Stimulated activated naive B cell treated with anti-CD40 and anti-IgM and Interleukin-4, amounts not matched to agents 10 μg/mL and 1 μg/mL and 100 μg/mL, for 72 hours (primary cell): ENCODE measurements around the gene C1orf159.
"Not testable (repeated sequence)": the region's sequence is repeated elsewhere in the genome, so short reads cannot be mapped to it uniquely, and the experiment has no call there.

Experiments
- ATAC-seq, 2 donors: fragments of 150-1000 bp; cut with Tn5 transposase; replicated peaks; 2 replicates each; pipeline ENCODE4 v1.10.0; 2021; ENCODE audit warnings: moderate library complexity in 1 of 2
- DNase-seq: peaks from one replicate; pipeline ENCODE4 v3.0.0; 2021
- H3K27ac Mint-ChIP-seq: one replicate; pipeline ENCODE4 v1.8.0; 2022; ENCODE audit warnings: mild to moderate bottlenecking, mixed read lengths
- H3K27me3 Mint-ChIP-seq, 2 donors: one replicate each; pipeline ENCODE4 v1.8.0; 2022; ENCODE audit warnings: mixed read lengths in 2 of 2
- H3K36me3 Mint-ChIP-seq, 2 donors: one replicate each; pipeline ENCODE4 v1.8.0; 2022; ENCODE audit warnings: mixed read lengths in 2 of 2, mild to moderate bottlenecking in 1 of 2
- H3K4me1 Mint-ChIP-seq, 2 donors: one replicate each; pipeline ENCODE4 v1.8.0; 2022; ENCODE audit warnings: mixed read lengths in 2 of 2, mild to moderate bottlenecking in 1 of 2
- H3K4me3 Mint-ChIP-seq, 2 donors: one replicate each; pipeline ENCODE4 v1.8.0; 2022; ENCODE audit warnings: mild to moderate bottlenecking in 2 of 2, mixed read lengths in 2 of 2, moderate library complexity in 1 of 2
- H3K9me3 Mint-ChIP-seq, 2 donors: one replicate each; pipeline ENCODE4 v1.8.0; 2022; ENCODE audit warnings: mixed read lengths in 2 of 2, mild to moderate bottlenecking in 1 of 2

Gene C1orf159

DNA sequence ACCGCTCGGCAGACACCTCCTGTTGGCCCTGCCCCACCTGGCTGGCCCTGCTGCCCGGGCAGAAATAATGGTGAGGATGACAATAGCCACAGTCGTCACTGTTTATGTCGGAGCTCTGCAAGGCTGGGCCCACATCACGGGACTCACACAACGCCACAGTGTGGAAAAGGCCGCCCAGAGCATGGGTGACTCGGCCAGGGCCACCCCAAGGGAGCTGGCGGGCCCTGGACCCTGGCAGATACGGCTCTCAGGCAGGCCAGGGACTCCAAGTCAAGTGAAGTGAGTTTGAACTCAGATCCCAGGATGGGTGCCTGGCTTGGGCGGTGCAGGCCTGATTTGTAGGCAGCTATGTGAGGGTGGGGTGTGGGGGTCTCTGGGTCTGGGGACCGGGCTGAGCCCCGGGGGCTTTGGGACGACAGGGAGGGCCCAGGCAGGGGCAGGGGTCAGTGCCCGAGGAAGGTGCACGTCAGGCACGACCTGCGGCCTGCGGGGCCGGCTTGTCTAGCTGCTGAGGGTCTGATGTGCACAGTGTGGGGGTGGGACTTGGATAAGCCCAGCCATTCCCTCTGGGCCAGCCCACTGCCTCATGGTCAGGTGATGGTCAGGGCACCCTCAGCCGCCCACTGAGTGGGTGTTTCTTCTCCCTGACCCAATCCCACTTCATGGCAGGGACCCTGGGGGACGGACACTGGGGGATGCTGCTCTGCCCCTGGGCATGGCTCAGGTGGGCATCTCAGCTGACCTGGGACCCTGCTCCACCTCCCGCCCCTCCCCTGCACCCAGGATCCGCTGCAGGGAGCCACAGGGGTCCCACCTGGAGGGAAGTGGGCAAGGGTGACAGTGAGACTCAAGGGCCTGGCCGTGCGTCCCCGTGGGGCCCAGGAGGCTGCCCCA lies 42.8 kb downstream of the C1orf159 start:
- Mint-ChIP-seq H3K9me3 (no peaks in the 10 kb centered on the region), H3K4me3 (no peak overlapping the region), H3K4me1 (peaks cover 17 to 21% of the 10 kb centered on the region in 2 donors), H3K27me3 (peaks cover 10 to 19% of the 10 kb centered on the region in 2 donors), H3K27ac (no peak overlapping the region), H3K36me3 (peaks cover 3 to 4% of the 10 kb centered on the region in 2 donors)
- no peak for ATAC-seq
- no peak for DNase-seq

DNA sequence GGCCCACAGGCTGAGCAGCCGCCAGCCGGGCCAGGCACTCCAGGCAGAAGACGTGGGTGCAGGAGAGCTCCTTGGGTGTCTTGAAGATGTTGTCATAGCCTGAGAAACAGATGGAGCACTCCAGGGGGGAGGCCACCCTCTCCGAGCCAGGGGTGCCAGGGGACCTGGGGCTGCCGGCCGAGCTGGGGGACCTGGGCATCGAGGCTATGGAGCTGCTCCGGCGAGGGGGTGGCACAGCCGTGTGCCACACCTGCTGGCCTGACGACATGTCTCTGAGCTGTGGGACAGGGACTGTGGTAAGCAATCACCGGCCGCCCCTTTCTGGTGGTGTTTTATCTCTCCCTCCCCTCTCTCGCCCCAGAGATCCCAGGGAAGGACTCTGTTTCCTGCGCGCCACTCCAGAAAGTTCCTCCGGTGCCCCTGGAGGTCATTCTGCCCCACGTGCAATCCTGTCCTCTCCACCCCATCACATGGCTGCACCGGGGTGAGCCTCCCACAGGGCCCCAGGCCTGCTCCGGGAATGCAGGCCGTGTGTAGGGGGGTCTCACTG lies 43.5 kb downstream of the C1orf159 start:
- Mint-ChIP-seq H3K4me1 (peaks cover 18 to 27% of the 10 kb centered on the region in 2 donors), H3K9me3 (no peaks in the 10 kb centered on the region), H3K4me3 (no peak overlapping the region), H3K27me3 (peaks cover 10 to 19% of the 10 kb centered on the region in 2 donors), H3K27ac (no peak overlapping the region), H3K36me3 (peaks cover 3 to 4% of the 10 kb centered on the region in 2 donors)
- ATAC-seq: no peak
- no peak for DNase-seq

DNA sequence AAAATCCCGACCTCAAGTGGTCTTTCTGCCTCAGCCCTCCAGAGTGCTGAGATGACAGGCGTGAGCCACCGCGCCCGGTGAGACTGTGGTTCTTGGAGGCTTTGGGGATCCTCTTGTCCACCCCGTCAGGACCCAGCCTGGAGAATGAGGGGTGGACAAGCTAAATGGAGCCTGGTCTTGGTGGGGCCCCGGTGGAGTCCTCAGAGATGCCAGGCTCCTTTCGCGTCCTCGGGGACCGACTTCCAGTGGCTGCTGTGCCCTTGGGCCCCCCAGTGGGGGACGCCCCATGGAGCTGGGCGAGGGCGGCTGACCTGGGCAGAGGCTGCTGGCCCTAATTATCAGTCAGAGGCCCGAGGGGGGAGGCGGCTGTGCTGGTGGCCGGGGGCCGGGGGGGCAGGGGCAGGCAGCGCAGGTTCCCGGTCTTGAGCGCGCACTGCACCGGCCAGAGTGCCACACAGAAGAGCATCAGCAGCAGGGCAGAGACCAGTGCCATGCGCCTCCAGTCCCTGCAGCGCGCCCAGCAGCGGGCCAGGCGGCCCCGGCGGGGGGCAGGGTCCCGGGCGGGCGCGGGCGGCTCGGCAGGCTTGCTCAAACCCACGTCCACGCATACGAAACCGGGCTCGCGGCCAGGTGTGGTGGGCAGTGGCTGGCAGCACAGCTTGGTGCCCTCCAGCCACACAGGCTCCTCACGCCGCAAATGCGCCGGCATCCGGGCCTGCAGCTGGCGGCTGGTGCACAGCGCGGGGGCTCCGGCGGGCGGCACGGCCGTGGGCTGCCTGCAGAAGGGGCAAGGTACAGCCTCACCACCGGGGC lies 44.2 kb downstream of the C1orf159 start:
- no peak for ATAC-seq
- DNase-seq: no peak
- no peaks in the 10 kb centered on the region for H3K9me3 Mint-ChIP-seq
- H3K4me3 Mint-ChIP-seq: no peak overlapping the region
- H3K4me1 Mint-ChIP-seq: peaks cover 18 to 28% of the 10 kb centered on the region in 2 donors
- peaks cover 3 to 4% of the 10 kb centered on the region in 2 donors for H3K36me3 Mint-ChIP-seq
- H3K27ac Mint-ChIP-seq: peak overlapping the region; percentile 47
- H3K27me3 Mint-ChIP-seq: peaks cover 10 to 19% of the 10 kb centered on the region in 2 donors

- Mint-ChIP-seq H3K36me3 (peaks cover 7 to 9% of the 10 kb centered on the region in 2 donors), H3K27ac (peak overlapping the region; percentile 94), H3K9me3 (no peaks in the 10 kb centered on the region), H3K27me3 (peaks cover 6 to 14% of the 10 kb centered on the region in 2 donors), H3K4me1 (peaks cover 28 to 35% of the 10 kb centered on the region in 2 donors), H3K4me3 (peak overlapping the region; percentile 74 to 82)
- DNase-seq (no peak), ATAC-seq (peak; percentile 6 to 42)
These were observed 45.9 kb downstream of the C1orf159 start for GRCh38 chr1:1069711-1070676.

DNA sequence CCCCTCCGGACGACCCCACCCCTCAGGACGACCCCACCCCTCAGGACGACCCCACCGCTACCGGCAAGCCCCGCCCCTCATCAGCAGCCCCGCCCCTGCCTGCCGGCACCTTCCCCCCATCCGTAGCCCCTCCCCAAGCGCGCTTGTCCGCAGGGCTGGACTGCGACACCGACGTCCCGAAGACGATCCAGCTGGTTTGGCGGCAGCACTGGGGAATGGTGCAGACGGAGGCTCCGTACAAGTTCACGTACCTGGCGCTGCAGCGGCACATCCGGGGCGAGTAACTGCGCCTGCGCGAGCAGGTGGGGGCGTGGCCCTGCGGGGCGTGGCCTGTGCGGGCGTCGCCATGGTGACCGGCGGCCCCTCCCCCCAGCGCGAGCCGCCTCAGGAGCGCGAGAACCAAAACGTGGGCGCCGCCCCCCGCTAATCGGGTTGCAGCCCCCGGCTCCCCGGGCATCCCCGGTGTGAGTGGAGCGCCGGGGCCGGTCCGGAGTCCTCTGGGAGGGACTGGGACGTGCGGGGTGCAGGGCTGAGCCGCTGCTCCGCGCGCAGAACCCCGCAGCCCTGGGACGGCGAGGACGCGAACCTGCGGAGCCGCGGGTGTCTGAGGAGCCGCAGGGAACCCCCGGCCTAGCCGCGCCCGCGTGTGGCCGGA lies 46.7 kb downstream of the C1orf159 start:
- Mint-ChIP-seq H3K27ac (peak overlapping the region; percentile 89), H3K4me1 (peaks cover 29 to 40% of the 10 kb centered on the region in 2 donors), H3K9me3 (no peaks in the 10 kb centered on the region), H3K36me3 (peaks cover 7 to 12% of the 10 kb centered on the region in 2 donors), H3K4me3 (peak overlapping the region; percentile 84 to 87), H3K27me3 (peaks cover 0 to 7% of the 10 kb centered on the region in 2 donors)
- DNase-seq: peak; percentile 86
- ATAC-seq: peak; percentile 45 to 66

- Mint-ChIP-seq H3K36me3 (peaks cover 7 to 14% of the 10 kb centered on the region in 2 donors), H3K27ac (peak overlapping the region; percentile 42), H3K9me3 (no peaks in the 10 kb centered on the region), H3K4me1 (peaks cover 31 to 46% of the 10 kb centered on the region in 2 donors), H3K4me3 (peak overlapping the region; percentile 84 to 87), H3K27me3 (peaks cover 0 to 7% of the 10 kb centered on the region in 2 donors)
- DNase-seq: no peak
- peak; percentile 17 to 33 for ATAC-seq
These were observed 47.3 kb downstream of the C1orf159 start for GRCh38 chr1:1068517-1069055.

GRCh38 chr1:1067860-1068516 lies 47.9 kb downstream of the C1orf159 start:
- no peak for ATAC-seq
- Mint-ChIP-seq H3K4me3 (peak overlapping the region; percentile 83 to 84), H3K9me3 (no peaks in the 10 kb centered on the region), H3K4me1 (peaks cover 33 to 52% of the 10 kb centered on the region in 2 donors), H3K36me3 (peaks cover 7 to 14% of the 10 kb centered on the region in 2 donors), H3K27me3 (peaks cover 0 to 6% of the 10 kb centered on the region in 2 donors), H3K27ac (peak overlapping the region; percentile 42)
- no peak for DNase-seq

GRCh38 chr1:1067284-1067859 lies 48.5 kb downstream of the C1orf159 start:
- ATAC-seq (no peak), DNase-seq (no peak)
- peaks cover 7 to 14% of the 10 kb centered on the region in 2 donors for H3K36me3 Mint-ChIP-seq
- no peaks in the 10 kb centered on the region for H3K9me3 Mint-ChIP-seq
- no peak overlapping the region for H3K4me3 Mint-ChIP-seq
- H3K27ac Mint-ChIP-seq: no peak overlapping the region
- H3K27me3 Mint-ChIP-seq: peaks cover 0 to under 1% of the 10 kb centered on the region in 2 donors
- H3K4me1 Mint-ChIP-seq: peaks cover 38 to 54% of the 10 kb centered on the region in 2 donors

DNA sequence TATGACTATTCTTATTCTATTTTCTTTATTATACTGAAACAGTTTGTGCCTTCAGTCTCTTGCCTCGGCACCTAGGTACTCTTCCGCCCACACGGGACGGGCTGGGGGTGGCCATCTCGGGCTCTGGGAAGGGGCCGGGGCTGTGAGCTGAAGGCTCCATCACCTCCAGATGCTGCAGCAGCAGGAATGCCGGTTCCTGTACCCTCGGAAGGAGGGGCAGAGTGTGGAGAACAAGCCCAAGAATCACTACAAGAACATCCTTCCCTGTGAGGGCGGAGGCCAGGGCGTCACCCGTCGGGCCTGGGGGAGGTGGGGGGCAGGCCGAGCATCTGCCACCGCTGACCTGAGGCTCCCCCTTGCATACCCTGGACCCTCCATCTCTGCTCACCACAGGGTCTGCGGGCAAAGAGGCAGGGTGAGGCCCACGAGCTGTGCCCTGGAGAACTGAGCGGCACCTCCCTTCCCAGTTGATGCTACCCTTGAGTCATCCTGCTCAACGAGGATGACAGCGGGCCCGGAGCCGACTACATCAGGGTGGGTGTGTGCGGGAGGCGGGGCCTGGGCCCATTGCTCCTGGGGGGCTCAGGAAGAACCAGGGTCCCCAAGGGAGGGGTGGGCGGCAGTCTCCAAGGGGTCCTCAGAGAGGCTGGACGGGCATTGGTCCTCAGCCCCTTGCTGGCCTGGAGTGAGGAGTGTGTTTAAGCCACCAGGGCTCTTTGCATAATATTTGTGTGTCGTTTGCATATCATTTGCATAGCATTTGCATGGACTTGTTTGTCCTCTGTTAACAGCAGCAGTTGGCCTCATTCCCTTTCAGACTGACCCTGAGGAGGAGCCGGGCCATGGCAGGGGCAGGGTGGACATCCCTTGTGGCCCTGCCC lies 49.2 kb downstream of the C1orf159 start:
- H3K27me3 Mint-ChIP-seq: no peaks in the 10 kb centered on the region
- H3K27ac Mint-ChIP-seq: peak overlapping the region; percentile 73
- H3K4me1 Mint-ChIP-seq: peaks cover 41 to 61% of the 10 kb centered on the region in 2 donors
- H3K36me3 Mint-ChIP-seq: peaks cover 7 to 14% of the 10 kb centered on the region in 2 donors
- DNase-seq: no peak
- ATAC-seq: no peak
- peak overlapping the region in 1 of 2 donors; percentile 10 for H3K4me3 Mint-ChIP-seq
- H3K9me3 Mint-ChIP-seq: no peaks in the 10 kb centered on the region

GRCh38 chr1:1065940-1066304 lies 50.0 kb downstream of the C1orf159 start:
- Mint-ChIP-seq H3K27ac (peak overlapping the region; percentile 63), H3K4me3 (peak overlapping the region in 1 of 2 donors; percentile 71), H3K4me1 (peaks cover 43 to 68% of the 10 kb centered on the region in 2 donors), H3K36me3 (peaks cover 9 to 14% of the 10 kb centered on the region in 2 donors)
- not testable (repeated sequence) for H3K27me3 Mint-ChIP-seq, ATAC-seq, H3K9me3 Mint-ChIP-seq, DNase-seq

DNA sequence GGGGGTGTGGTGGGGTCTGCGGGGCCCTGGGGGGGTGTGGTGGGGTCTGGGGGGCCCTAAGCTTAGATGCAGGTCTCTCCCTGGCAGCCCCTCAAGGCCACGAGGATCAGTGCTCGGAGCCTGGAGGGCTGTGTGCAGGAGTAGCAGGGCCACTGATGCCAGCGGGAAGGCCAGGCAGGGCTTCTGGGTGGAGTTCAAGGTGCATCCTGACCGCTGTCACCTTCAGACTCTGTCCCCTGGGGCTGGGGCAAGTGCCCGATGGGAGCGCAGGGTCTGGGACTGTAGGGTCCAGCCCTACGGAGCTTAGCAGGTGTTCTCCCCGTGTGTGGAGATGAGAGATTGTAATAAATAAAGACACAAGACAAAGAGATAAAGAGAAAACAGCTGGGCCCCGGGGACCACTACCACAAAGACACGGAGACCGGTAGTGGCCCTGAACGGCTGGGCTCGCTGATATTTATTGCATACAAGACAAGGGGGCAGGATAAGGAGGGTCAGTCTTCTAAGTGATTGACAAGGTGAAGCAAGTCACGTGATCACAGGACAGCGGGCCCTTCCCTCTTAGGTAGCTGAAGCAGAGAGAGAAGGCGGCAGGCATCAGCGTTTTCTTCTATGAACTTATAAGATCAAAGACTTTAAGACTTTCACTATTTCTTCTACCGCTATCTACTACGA lies 50.5 kb downstream of the C1orf159 start:
- Mint-ChIP-seq H3K9me3 (no peaks in the 10 kb centered on the region), H3K27me3 (peaks cover 3 to 7% of the 10 kb centered on the region in 2 donors), H3K4me1 (peaks cover 43 to 68% of the 10 kb centered on the region in 2 donors), H3K4me3 (peak overlapping the region; percentile 53 to 71), H3K36me3 (peaks cover 12 to 17% of the 10 kb centered on the region in 2 donors), H3K27ac (peak overlapping the region; percentile 63)
- DNase-seq: no peak
- ATAC-seq: no peak
